ENCODE results near the gene TMEM236.

TMEM236 gene

GRCh38 chr10:17768957-17769356 is 17.0 kb downstream of the TMEM236 start:
- DNase-seq (ENCODE audit: low read depth), result peak; percentile 73
- H3K4me3 ChIP-seq (ENCODE audit: low read length), result no peak overlapping the region
- no peak for TF ChIP-seq CTCF (IDR thresholded peaks at IDR 0.05; ENCODE audit: insufficient read depth, low read depth, low read length, missing control alignments)

GRCh38 chr10:17771017-17771416 is 19.0 kb downstream of the TMEM236 start:
- H3K4me3 ChIP-seq (ENCODE audit: low read length), result no peak overlapping the region
- TF ChIP-seq CTCF (IDR thresholded peaks at IDR 0.05; ENCODE audit: insufficient read depth, low read depth, low read length, missing control alignments), result no peak
- no peak for DNase-seq (ENCODE audit: low read depth)

GRCh38 chr10:17779784-17780183 is 27.8 kb downstream of the TMEM236 start:
- H3K4me3 ChIP-seq (ENCODE audit: low read length), result no peak overlapping the region

GRCh38 chr10:17780727-17781126 is 28.7 kb downstream of the TMEM236 start:
- no peak for TF ChIP-seq CTCF (IDR thresholded peaks at IDR 0.05; ENCODE audit: insufficient read depth, low read depth, low read length, missing control alignments)
- H3K4me3 ChIP-seq (ENCODE audit: low read length), result no peak overlapping the region
- no peak for DNase-seq (ENCODE audit: low read depth)

More at GRCh38 chr10:17779784-17780183, 27.8 kb downstream of the TMEM236 start:
- no peak for TF ChIP-seq CTCF (IDR thresholded peaks at IDR 0.05; ENCODE audit: insufficient read depth, low read depth, low read length, missing control alignments)
- no peak for DNase-seq (ENCODE audit: low read depth)

GRCh38 chr10:17781856-17782255 is 29.9 kb downstream of the TMEM236 start:
- DNase-seq (ENCODE audit: low read depth), result no peak
- no peak overlapping the region for H3K4me3 ChIP-seq (ENCODE audit: low read length)
- TF ChIP-seq CTCF (IDR thresholded peaks at IDR 0.05; ENCODE audit: insufficient read depth, low read depth, low read length, missing control alignments), result no peak

- no peak overlapping the region for H3K4me3 ChIP-seq (ENCODE audit: low read length)
- DNase-seq (ENCODE audit: low read depth), result peak; percentile 65
- no peak for TF ChIP-seq CTCF (IDR thresholded peaks at IDR 0.05; ENCODE audit: insufficient read depth, low read depth, low read length, missing control alignments)
These were observed 31.1 kb downstream of the TMEM236 start for GRCh38 chr10:17782921-17783665.

- TF ChIP-seq CTCF (IDR thresholded peaks at IDR 0.05; ENCODE audit: insufficient read depth, low read depth, low read length, missing control alignments), result no peak
- no peak for DNase-seq (ENCODE audit: low read depth)
- H3K4me3 ChIP-seq (ENCODE audit: low read length), result no peak overlapping the region
These were observed 31.8 kb downstream of the TMEM236 start for GRCh38 chr10:17783751-17784150.

All from epithelial cell of esophagus (primary cell).